A172 (cell line): ENCODE measurements around the gene LRCH4. TPM values are rescaled to one million over a fixed set of nuclear protein-coding genes. Genes with fewer than 3 reads are reported as not detected.

Experiments
- DNase-seq: peaks from one replicate; pipeline ENCODE4 v3.0.0-alpha.2; 2015; ENCODE audit warnings: low spot score
- total RNA-seq: library from RNA; depleted of rRNA; stranded (reverse); fragments of >200 nt; shearing (Covaris generic); gene quantifications from 2 replicates; pipeline ENCODE4 v1.2.3, GENCODE V29; 2014

The LRCH4 gene
- total RNA-seq, 1 experiment from 2014 or later, result 11.4 TPM

GRCh38 chr7:100604976-100605911 is 19.3 kb upstream of the LRCH4 start:
- DNase-seq, result no peak

- DNase-seq, result peak; percentile 40
These were observed 18.4 kb upstream of the LRCH4 start for GRCh38 chr7:100604028-100604975.

GRCh38 chr7:100603726-100604027 is 17.7 kb upstream of the LRCH4 start:
- DNase-seq, result no peak

- DNase-seq, result peak; percentile 60
These were observed 17.2 kb upstream of the LRCH4 start for GRCh38 chr7:100602889-100603725.

DNA sequence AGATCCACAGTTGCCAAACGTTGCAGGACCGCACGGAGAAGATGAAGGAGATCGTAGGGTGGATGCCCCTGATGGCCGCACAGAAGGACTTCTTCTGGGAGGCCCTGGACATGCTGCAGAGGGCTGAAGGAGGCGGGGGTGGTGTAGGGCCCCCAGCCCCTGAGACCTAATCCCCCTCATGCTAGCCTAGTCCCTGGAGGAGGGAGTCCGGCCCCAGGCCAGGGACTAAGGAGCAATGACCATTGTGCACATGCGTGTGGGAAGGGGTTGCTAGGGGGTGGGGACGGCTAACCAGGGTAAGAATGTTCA is 14.8 kb upstream of the LRCH4 start:
- DNase-seq, result no peak

DNA sequence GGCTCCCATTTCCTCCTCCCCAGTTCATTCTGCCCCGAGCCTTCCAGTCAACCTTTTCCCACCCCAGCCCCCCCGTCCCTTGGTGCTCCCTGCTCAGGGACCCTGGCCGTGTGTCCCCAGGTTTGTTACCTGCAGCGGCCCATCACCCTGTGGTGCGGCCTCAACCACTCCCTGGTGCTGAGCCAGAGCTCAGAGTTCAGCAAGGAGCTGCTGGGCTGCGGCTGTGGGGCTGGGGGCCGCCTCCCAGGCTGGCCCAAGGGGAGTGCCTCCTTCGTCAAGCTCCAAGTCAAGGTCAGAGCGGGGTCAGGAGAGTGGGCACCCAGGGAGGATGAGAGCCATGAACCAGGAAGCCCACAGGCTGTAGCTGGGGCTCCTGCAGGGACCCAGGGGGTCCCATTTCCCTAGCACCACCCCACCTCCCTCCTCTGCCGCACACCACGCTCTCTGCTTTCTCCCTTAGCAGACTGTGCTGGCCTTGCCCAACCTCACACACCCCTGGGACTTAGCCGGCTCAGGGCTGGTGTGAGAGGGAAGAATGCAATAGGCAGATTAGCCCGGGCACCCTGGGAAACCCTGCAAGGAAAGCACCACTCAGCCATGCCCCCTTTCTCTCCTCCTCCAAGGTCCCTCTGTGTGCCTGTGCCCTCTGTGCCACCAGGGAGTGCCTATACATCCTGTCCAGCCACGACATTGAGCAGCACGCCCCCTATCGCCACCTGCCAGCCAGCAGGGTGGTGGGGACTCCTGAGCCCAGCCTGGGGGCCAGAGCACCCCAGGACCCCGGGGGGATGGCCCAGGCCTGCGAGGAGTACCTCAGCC is 14.2 kb upstream of the LRCH4 start:
- DNase-seq, result no peak

GRCh38 chr7:100598425-100598824 is 12.5 kb upstream of the LRCH4 start:
- DNase-seq, result peak; percentile 26

GRCh38 chr7:100595188-100595587 is 9.3 kb upstream of the LRCH4 start:
- no peak for DNase-seq

GRCh38 chr7:100591596-100591995 is 5.7 kb upstream of the LRCH4 start:
- no peak for DNase-seq

- DNase-seq, result no peak
These were observed 4.3 kb upstream of the LRCH4 start for GRCh38 chr7:100590077-100590737.

DNA sequence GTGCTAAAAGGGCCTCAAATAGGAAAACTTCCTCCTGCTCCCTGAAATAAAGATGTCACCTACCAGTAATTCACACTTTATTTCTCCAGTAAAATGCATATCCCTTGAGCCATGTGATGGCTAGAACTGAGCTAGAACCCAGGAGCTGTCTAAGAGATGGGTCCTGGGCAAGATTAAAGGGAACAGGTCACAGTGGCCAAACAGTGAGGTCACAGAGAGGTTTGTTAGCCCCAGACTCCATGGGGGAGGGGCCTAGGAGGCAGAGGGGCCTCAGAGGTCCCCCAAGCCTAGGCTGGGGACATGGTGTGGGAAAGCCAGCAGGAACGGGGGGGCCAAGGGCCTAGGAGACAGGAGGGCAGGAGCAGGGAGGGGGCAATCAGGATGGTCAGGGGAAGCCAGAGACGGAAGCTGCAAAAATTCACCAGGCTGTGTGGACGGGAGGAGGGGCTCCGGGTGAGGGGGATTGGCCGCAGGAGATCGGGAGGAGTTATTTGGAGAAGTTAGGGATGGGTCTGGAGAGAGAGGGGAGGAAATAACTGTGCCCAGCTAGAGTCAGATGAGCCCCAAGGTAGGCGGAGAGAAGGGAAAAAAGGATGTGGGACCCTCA is 3.5 kb upstream of the LRCH4 start:
- no peak for DNase-seq

DNA sequence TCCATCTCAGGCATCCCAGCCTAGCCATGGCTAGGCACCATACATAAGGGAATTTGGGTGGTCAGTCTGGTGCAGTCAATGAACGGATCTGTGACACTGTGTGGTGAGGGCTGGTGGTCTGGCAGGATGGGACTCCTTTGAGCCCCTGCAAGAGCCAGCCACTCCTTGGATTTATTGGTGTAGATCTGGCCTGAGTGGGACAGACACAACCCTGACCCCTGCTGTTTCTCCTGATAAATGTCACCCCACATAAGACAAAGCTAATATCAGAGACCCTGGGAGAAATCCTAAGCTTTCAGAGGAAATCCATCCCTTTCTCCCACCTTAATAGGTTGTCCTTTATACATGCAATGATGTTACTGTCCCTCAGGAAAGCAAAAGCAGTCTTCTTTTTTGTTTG is 2.5 kb upstream of the LRCH4 start:
- no peak for DNase-seq

- DNase-seq, result peak; percentile 100
These were observed 517 bp upstream of the LRCH4 start, which contains the start of gene FBXO24 for GRCh38 chr7:100586266-100587025. TSS of gene FBXO24 (plus strand) at chr7:100586328. CDS start at chr7:100586626, 298 bp downstream.

GRCh38 chr7:100584683-100585510 is 1.0 kb downstream of the LRCH4 start:
- DNase-seq, result peak; percentile 77

- DNase-seq, result no peak
These were observed 1.8 kb downstream of the LRCH4 start for GRCh38 chr7:100584054-100584682.

DNA sequence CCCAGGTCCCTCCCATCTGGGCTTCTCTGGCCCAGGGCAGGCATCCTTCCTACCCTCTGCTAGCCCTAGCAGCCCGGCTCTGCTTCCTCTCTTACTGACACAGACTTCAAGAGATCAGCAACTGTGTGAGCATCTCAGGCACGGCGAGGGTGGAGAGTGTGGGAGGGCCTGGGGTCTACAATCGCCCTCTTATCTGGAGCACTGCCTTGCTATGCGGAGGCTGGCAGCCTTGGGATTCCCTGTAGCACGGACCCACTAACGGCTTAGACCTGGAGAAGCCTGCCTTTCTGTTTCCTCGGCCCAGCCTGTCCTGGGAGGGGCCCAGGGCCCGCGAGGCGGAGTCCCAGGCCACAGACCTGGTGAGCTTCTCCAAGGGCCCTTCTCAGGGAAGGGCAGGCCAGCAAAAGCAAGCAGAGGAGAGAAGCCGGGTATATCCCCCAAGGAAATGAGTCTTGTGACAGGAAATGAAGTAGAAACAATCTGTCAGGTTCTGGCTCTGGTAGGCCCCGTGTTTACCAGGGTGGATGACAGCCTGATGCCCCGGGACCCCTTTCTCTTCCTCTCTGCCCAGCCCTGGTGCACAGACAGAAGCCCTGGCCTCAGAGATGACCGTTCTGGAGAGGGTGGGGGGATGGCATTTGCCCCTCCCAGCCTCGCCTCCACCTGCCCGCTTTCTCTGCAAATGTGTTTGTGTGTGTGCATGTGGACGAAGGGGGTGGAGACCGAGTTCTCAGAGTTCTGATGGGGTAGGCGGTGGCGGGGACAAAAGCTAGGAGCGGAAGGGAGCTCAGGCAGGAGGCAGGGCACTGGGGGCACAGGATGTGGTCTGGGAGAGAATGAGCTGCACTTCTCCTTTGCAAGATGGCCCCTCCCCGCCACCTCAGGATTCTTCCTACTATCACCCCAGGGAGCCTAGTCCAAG is 2.5 kb downstream of the LRCH4 start:
- peak; percentile 86 for DNase-seq

- DNase-seq, result no peak
These were observed 3.3 kb downstream of the LRCH4 start for GRCh38 chr7:100582650-100583049.
